ENCODE measurements around the gene ARHGAP31.
"Not testable (repeated sequence)": the region's sequence is repeated elsewhere in the genome, so short reads cannot be mapped to it uniquely, and the experiment has no call there.

The ARHGAP31 gene

DNA sequence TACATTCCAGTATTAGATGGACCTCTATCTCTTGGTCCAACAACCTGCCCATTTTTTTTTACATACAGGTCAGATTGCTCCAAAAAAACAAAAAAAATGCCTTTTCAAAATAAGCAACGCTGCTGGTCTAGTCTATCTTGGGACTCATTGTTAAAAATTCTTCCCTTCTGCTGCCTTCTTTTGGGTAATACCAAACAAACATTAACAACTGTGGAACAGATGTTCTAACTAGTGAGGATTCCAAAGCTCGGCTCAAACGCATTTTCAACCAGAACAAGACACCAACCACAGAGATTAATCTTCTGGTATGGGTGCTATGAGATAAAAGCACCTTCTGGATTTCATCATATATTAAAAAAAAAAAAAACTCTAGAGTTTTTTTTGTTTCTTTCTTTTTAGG is 24.7 kb downstream of the ARHGAP31 start:
- no peak for DNase-seq (ENCODE audit: insufficient read length, low spot score)
- FAIRE-seq, result no peak

DNA sequence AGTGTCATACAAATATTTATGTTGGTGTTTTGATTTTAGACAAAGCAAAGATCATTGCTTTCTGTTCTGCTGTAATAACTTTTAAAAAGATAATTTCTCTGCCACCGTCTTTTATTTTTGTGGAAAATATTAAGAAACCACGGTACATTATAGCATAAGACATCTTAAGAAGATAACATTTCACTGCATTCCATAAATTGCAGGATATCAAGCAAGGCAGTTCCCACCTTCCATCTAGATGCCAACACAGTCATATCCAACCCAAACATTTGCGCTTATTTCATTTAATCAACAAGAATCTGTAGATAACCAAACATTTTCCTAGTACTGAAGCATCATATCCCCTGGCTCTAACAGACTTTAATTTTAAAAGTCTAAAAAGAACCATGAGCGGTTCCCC is 25.1 kb downstream of the ARHGAP31 start:
- DNase-seq (ENCODE audit: insufficient read length, low spot score), result no peak
- FAIRE-seq, result no peak

- FAIRE-seq; DNase-seq (ENCODE audit: insufficient read length, low spot score): not testable (repeated sequence)
Observed at GRCh38 chr3:119320785-119321184, 26.6 kb downstream of the ARHGAP31 start.

DNA sequence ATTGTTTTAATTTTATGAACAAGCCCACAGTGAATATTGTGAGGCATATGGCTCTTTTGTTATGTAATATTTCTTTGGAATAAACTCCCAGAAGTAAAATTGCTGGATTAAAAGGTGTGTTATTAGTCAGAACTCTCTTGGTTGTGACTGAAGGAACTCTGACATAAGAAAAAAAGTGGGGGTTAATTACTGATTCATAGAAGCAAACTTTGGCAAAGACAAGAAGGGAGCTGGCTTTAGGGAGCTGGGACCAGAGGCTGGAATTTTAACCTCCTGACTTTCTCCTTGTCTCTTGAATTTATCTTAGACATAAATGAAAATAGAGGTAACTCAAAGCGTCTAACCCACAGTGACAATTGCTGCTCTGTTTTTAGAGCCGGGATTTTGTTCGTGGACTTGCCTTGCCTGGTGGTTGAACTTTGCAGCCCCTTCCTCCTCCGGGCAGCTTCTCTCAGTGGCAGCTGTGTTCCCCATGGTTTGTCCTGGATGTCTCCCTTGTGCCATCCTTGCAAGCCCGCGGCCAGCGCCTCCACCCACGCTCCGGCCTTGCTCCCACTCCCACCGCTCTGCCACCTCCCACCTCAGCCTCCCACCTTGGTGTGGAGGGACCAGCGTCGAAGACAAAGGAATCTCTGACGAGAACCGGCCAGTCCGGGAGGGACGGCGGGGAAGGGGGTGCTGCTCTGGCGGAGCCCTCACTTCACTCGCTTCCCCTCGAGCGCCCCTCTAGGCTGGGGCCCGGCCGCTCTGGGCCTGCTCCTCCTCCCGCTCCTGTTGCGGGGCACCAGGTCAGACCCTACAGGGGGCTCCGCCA is 28.0 kb downstream of the ARHGAP31 start:
- FAIRE-seq (peak; percentile 74), DNase-seq (ENCODE audit: insufficient read length, low spot score) (no peak)

DNA sequence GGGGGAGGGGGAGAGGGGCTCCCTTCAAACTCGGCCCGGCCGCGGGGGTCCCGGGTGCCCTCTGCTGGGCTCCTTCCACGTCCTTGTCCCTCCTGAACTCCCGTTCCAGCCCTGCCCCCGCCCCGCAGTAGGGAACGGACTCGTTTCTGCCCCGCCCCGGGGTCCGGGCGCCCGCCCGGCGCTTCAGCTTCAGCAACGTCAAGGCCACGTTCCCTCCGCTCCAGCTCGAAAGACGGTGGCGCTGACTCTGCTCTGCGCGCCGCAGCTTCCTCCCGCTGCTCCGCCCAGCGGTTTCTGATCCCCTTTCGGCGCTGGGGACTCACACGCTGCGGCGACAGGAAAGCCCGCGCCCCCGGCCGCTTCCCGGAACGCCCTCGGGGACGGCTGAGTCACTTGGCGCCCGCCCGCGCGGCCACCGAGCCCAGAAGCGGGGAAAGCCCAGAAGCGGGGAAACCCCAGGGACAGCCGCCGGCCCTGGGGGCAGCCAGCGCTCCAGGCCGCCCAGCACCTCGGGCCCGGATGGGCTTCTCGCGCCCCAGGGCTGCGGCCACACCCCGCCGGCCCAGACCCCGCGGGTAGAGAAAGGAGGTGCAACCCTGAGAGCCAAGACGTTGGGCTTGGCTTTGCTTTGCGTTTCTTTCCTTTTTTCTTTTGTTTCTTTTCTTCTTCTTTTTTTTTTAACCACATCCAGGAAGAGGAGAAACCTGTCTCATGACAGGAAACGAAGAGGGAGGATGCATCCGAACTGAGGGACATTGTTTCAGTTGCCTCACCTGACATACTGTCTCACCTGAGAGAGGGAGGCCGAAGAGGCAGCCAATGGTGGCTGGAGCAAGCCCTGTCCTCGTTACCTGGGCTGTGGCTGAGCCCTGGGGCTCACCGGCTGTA is 28.9 kb downstream of the ARHGAP31 start:
- FAIRE-seq (peak; percentile 97), DNase-seq (ENCODE audit: insufficient read length, low spot score) (peak; percentile 75)

DNA sequence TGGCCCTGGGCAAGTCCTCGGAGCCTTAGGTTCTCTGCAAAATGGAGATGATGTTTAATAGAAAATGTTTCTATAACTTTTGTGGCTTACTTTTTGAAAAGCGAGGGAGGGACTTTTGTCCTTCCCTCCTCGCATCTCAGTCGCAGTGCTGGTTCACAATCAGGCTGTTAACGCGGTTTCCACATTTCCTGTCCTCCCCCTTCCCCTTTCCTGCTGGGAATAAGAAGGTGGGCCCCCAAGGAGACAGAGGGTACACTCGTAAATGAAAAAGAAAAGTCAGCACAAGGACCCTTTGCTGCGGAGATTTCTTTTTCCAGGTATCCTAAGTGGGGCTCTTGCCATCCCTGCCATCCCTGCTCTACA is 29.5 kb downstream of the ARHGAP31 start:
- DNase-seq (ENCODE audit: insufficient read length, low spot score) (no peak), FAIRE-seq (peak; percentile 14)

DNA sequence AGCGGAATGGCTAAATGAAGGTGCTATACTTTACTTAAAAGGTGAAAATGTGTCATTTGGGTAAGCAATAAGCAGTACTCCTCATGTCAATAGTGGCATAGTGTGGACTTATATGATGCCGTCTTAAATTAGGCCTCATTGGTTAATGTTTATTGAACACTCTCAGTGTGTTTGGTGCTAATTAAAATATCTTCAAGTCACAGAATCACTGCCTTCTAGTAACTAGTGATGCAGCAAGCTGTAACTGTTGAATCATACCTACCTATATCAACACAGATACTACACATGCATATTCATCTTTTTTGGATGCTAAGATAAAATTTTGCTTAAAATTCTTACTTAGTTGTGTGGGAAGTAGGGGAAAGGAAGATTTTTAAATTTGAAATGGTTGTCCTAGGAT is 30.7 kb downstream of the ARHGAP31 start:
- FAIRE-seq (no peak), DNase-seq (ENCODE audit: insufficient read length, low spot score) (no peak)

DNA sequence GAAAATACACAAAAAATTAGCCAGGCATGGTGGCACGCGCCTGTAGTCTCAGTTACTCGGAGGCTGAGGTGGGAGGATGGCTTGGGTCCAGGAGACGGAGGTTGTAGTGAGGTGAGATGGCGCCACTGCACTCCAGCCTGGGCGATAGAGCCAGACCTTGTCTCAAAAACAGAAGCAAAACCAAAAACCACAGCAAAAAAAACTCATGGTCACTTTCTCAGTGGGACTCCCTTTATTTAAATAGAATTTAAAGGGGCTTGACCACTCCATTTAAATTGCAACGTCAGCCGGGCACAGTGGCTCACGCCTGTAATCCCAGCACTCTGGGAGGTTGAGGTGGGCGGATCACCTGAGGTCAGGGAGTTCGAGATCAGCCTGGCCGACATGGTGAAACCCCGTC is 32.8 kb downstream of the ARHGAP31 start:
- no peak for DNase-seq (ENCODE audit: insufficient read length, low spot score)
- no peak for FAIRE-seq

- DNase-seq (ENCODE audit: insufficient read length, low spot score) (no peak), FAIRE-seq (no peak)
Observed at GRCh38 chr3:119329551-119329950, 35.4 kb downstream of the ARHGAP31 start.

DNA sequence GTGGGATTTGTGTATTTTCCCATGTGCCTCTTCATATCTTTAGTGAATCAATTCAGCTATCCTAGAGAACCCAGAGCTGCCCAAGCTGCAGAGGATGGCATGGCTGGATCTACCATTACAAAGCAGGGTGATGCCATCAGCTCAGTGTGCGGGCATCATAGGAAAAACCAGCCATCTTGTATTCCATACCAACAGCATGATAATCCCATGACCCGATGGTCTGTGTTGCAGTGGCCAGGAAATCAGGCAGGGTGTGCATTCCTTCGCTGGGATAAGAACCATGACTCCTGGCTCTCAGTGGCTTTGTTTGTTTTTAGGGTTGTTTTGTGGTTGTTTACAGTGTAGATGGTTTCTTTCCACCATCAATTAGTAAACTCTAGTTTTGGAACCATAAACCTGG is 36.0 kb downstream of the ARHGAP31 start:
- no peak for FAIRE-seq
- DNase-seq (ENCODE audit: insufficient read length, low spot score), result no peak

GRCh38 chr3:119330858-119331257 is 36.7 kb downstream of the ARHGAP31 start:
- no peak for DNase-seq (ENCODE audit: insufficient read length, low spot score)
- no peak for FAIRE-seq

DNA sequence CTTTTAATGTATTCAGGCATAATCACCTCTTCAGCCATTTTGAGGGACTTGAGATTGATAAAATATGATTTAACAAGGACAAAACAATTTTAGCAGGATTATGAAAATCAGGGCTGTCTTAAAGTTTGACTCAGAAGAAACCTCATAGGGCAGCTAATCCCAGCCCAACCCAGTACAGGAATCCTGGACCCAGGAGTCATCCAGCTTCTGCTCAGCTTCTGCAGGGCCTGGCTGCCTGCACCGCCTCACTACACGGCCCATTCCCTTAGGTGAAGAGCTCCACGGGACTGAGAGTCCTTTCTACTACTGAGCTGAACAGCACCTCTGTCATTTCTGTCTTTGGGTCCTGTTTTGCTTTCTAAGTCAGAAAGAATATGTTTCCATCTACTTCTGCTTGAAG is 37.5 kb downstream of the ARHGAP31 start:
- no peak for FAIRE-seq
- DNase-seq (ENCODE audit: insufficient read length, low spot score), result no peak

DNA sequence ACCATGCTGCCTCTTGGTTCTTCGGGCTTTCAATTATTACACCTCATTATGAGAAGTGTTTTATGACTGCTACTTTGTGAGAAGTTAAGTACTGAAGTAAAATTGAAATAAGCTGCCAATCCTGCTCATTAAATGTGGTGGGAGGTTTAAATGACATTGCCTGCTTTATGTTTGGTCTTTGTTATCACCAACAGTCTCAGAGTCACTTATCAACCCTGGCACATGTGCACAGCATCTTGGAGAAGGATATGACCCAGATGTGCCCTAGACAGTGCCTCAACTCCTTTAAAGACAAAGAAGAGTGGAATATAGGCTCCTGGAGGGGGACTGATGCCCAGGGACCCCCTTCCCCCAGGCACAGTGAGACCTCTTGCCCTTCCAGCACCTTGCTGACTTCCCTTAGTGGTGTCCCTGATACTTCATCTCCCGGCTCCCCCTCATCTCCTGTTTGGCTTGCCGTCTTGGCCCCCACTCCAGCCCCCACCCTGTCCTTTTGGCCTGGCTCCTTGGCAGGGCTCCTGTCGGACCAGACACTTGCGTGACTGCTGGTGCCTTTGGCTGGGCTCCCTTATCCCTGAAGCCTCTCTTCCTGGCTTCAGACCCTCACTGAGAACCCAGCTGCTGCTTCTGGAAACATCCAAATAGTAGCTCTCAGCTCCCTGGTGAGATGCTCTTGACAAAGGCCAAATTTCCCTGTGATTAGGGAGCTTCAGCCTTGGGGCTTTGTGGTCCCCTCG is 39.8 kb downstream of the ARHGAP31 start:
- DNase-seq (ENCODE audit: insufficient read length, low spot score), result no peak
- no peak for FAIRE-seq

DNA sequence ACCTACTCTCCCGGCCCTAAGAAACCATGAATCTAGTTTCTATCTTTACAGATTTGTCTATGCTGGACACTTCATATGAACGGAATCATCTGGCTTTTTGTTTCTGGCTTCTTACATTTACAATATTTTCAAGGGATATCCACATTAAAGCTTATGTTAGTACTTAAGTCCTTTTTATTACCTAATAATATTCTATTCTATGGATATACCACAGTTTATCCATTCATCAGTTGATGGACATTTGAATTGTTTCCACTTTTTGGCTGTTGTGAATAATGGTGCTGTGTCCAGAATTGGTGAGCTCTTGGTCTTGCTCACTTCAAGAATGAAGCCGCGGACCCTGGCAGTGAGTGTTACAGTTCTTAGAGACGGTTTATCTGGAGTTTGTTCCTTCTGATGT is 42.6 kb downstream of the ARHGAP31 start:
- no peak for FAIRE-seq
- DNase-seq (ENCODE audit: insufficient read length, low spot score), result no peak

DNA sequence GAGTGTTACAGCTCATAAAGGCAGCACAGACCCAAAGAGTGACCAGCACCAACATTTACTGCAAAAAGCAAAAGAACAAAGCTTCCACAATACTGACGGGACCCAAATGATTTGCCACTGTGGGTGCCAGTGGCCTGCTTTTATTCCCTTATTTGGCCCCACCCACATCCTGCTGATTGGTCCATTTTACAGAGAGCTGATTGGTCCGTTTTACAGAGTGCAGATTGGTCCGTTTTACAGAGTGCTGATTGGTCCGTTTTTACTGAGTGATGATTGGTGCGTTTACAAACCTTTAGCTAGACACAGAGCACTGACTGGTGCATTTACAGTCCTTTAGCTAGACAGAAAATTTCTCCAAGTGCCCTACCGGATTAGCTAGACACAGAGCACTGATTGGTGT is 43.2 kb downstream of the ARHGAP31 start:
- FAIRE-seq; DNase-seq (ENCODE audit: insufficient read length, low spot score): not testable (repeated sequence)

DNA sequence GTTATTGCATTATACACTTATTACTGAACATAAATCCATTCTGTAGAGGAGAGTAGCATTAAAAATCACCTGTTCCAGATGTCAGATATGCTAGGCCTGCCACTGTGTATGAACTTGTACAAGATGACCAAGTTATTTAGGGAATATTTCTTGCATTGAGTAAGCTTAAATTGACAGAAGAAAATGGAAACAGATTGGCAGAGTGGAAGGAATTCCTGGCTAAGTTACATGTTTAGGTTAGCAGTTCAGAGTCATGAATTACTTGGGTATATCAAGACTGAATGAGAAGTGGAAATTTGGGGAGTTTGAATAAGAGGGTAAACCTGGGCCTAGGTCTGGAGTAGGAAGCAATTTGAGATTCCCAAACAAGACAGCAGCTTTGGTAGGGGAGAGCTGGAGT is 44.6 kb downstream of the ARHGAP31 start:
- DNase-seq (ENCODE audit: insufficient read length, low spot score) (no peak), FAIRE-seq (peak; percentile 8)

GRCh38 chr3:119340014-119340413 is 45.8 kb downstream of the ARHGAP31 start:
- FAIRE-seq, result peak; percentile 83
- DNase-seq (ENCODE audit: insufficient read length, low spot score), result no peak

DNA sequence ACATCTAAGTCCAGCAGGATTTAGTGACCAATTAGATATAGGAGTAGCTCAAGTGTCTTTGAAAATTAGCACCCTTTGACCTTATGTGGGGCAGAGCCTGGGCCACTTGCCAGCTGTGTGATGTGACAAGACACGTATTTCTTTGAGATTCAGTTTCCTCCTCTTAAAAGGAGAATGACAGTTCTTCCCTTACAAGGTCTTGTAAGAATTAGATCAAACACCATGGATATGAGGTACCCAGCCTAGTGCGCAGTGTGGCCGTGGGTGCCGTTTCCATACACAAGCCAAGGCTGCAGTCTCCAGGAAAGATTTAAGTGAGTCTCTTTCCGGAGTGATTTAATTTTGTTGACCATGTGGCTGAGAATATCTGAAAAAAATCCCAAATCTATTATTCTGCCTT is 46.3 kb downstream of the ARHGAP31 start:
- FAIRE-seq (peak; percentile 58), DNase-seq (ENCODE audit: insufficient read length, low spot score) (no peak)

DNA sequence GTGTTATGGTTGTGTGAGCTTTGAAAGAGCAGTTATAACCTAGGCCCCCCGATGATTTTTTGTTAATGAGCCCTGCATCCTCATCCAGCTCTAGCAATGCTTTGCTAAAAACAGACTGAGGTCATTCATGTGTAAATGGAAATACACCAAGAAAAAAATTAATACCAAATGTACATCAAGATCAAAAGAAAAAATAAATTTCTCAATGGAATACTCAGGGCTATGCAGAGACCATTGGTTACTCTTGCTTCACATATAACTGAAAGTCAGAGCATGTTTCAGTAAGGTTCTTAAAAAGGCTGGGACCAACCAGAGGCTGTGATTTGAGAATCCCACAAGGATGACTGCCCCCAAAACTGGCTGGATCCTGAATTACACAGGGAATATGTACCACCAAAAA is 48.0 kb downstream of the ARHGAP31 start:
- FAIRE-seq (no peak), DNase-seq (ENCODE audit: insufficient read length, low spot score) (no peak)

DNA sequence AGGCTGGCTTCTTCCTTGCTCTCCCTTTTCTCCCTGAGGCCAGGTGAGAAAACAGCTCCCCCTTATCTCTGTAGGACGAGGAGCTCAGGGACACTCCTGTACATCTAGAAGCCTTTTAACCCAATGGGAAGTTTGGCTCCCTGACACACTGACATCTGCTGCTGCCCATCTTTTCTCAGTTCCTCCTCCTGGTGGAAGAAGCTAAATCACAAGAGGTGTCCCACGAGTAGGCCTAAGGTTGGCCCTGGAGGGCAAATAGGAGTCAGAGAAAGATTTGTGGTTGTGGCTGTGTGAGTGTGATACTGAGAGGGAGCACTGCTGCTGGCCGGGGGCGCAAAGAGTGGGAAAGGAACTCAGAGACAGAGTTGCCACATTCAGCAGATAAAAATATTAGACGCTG is 49.5 kb downstream of the ARHGAP31 start:
- FAIRE-seq (peak; percentile 97), DNase-seq (ENCODE audit: insufficient read length, low spot score) (no peak)

DNA sequence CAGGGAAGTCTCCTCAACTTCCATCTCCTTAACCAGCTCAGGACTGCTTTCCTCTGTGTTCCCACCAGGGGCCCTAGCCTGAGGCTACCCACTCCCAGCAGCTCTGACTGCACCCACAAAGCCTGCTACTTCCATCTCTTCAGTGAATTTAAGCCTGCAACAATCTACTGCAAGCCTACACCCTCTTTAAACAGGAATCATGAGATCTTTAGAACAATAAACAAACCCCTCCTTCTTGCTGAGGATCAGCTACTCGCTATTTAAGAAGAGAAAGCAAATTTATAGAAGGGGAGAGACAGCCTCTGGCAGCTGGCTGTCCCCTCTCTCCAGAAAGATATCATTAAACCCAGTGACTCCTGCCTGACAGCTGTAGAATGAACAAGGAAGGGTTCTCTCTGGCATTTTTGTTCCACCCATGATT is 51.9 kb downstream of the ARHGAP31 start:
- no peak for FAIRE-seq
- no peak for DNase-seq (ENCODE audit: insufficient read length, low spot score)

Data from GM19239 (cell line).